A549 (cell line): ENCODE results near the gene CAMTA1. TPM values are rescaled to one million over a fixed set of nuclear protein-coding genes. Genes with fewer than 3 reads are reported as not detected.

Source experiments
- ATAC-seq, 2 experiments: fragments of 200-7000 bp in 1 of 2; fragments of >200 bp in 1 of 2; cut with Nextera tagmentation in 1 of 2; cut with Tn5 transposase in 1 of 2; 3 replicates each; pipeline versions ENCODE4 v1.8.0 to v1.9.1; 2018 to 2020; ENCODE audit warnings: mild to moderate bottlenecking in 1 of 2, moderate library complexity in 1 of 2
- CTCF ChIA-PET: fragments of 300-600 bp; sonication (Branson Sonifier 250); formaldehyde crosslinking; extraction: SDS; loops from one replicate; lab custom pipeline; 2021; ENCODE audit warnings: antibody characterized with exemption, inconsistent platforms; lab: Yijun Ruan, JAX
- POLR2A ChIA-PET: fragments of 350-600 bp; formaldehyde crosslinking; extraction: SDS; loops from one replicate; lab custom pipeline; 2021; ENCODE audit warnings: antibody characterized with exemption, inconsistent platforms; lab: Yijun Ruan, JAX
- DNase-seq, 2 experiments: peaks; one replicate each; pipeline versions ENCODE4 v3.0.0 to v3.0.0-alpha.2; 2011 to 2016; ENCODE audit warnings: low read depth in 1 of 2, low spot score in 1 of 2
- FAIRE-seq: peaks from 2 replicates; lab custom pipeline; 2011; peaks lifted over from hg19 to GRCh38; lab: Jason Lieb, UNC
- H3K27ac ChIP-seq, 2 experiments: fragments of >200 bp; sonication (Bioruptor Twin); formaldehyde crosslinking; 3 replicates each; pipeline ENCODE4 v1.5.1; 2016 to 2017
- H3K4me1 ChIP-seq: fragments of >200 bp; sonication (Bioruptor Twin); formaldehyde crosslinking; 3 replicates; pipeline ENCODE4 v1.6.1; 2016
- H3K4me2 ChIP-seq: fragments of >200 bp; sonication (Bioruptor Twin); formaldehyde crosslinking; 3 replicates; pipeline ENCODE4 v1.6.1; 2016
- H3K4me3 ChIP-seq: fragments of >200 bp; sonication (Bioruptor Twin); formaldehyde crosslinking; 3 replicates; pipeline ENCODE4 v1.5.1; 2016
- H3K9me3 ChIP-seq: fragments of >200 bp; sonication (Bioruptor Twin); formaldehyde crosslinking; 3 replicates; pipeline ENCODE4 v1.6.1; 2016
- BCL3 ChIP-seq: fragments of >200 bp; sonication (Bioruptor Twin); formaldehyde crosslinking; IDR thresholded peaks from 3 replicates; pipeline ENCODE4 v1.6.1; 2016
- CBX2 ChIP-seq: fragments of 200-600 bp; sonication (generic); IDR thresholded peaks from 2 replicates; pipeline ENCODE4 v1.6.1; 2016; ENCODE audit warnings: low read depth, mild to moderate bottlenecking, borderline replicate concordance
- EHF ChIP-seq: fragments of 250-450 bp; sonication (Bioruptor Pico); IDR thresholded peaks from 2 replicates; pipeline ENCODE4 v1.5.0; 2020; ENCODE audit warnings: mild to moderate bottlenecking
- FOSB ChIP-seq: fragments of 250-450 bp; sonication (Bioruptor Pico); IDR thresholded peaks from 2 replicates; pipeline ENCODE4 v1.5.0; 2020; ENCODE audit warnings: mild to moderate bottlenecking, moderate library complexity
- FOSL2 ChIP-seq, 2 experiments: fragments of 450-650 bp in 1 of 2; fragments of >200 bp in 1 of 2; sonication (Bioruptor Twin) in 1 of 2; formaldehyde crosslinking; IDR thresholded peaks; 2 replicates each; pipeline versions ENCODE4 v1.5.0 to v1.6.1; 2016 to 2020; ENCODE audit warnings: mild to moderate bottlenecking in 1 of 2, moderate library complexity in 1 of 2
- GATA3 ChIP-seq: IDR thresholded peaks from 2 replicates; pipeline ENCODE4 v1.6.1; 2012; ENCODE audit warnings: borderline replicate concordance
- HDAC2 ChIP-seq: fragments of 200-600 bp; sonication (generic); IDR thresholded peaks from 2 replicates; pipeline ENCODE4 v1.6.1; 2016
- HEYL ChIP-seq: fragments of 250-450 bp; sonication (Bioruptor Pico); IDR thresholded peaks from 2 replicates; pipeline ENCODE4 v1.8.0; 2021; ENCODE audit warnings: mild to moderate bottlenecking, moderate library complexity
- HOXB13 ChIP-seq: fragments of 250-450 bp; sonication (Bioruptor Pico); IDR thresholded peaks from 2 replicates; pipeline ENCODE4 v1.5.0; 2020; ENCODE audit warnings: low read depth, mild to moderate bottlenecking, moderate library complexity
- JUNB ChIP-seq: fragments of >200 bp; sonication (Bioruptor Twin); formaldehyde crosslinking; IDR thresholded peaks from 2 replicates; pipeline ENCODE4 v1.6.1; 2016
- NR3C1 ChIP-seq: fragments of >200 bp; sonication (Bioruptor Twin); formaldehyde crosslinking; IDR thresholded peaks from 3 replicates; pipeline ENCODE4 v1.6.1; 2017
- PHF8 ChIP-seq: fragments of 200-600 bp; sonication (generic); IDR thresholded peaks from 2 replicates; pipeline ENCODE4 v1.6.1; 2016; ENCODE audit warnings: low read depth, mild to moderate bottlenecking, antibody characterized with exemption, moderate library complexity, borderline replicate concordance
- POLR2A ChIP-seq: IDR thresholded peaks from 2 replicates; pipeline ENCODE4 v1.6.1; 2012; ENCODE audit warnings: mild to moderate bottlenecking, low read length
- RARB ChIP-seq: fragments of 250-450 bp; sonication (Bioruptor Pico); IDR thresholded peaks from 2 replicates; pipeline ENCODE4 v1.8.0; 2021; ENCODE audit warnings: mild to moderate bottlenecking, moderate library complexity
- REST ChIP-seq: fragments of 200-600 bp; sonication (generic); IDR thresholded peaks from 2 replicates; pipeline ENCODE4 v1.6.1; 2016; ENCODE audit warnings: antibody characterized with exemption, mild to moderate bottlenecking, moderate library complexity
- SMC3 ChIP-seq: fragments of >200 bp; sonication (Bioruptor Twin); formaldehyde crosslinking; IDR thresholded peaks from 3 replicates; pipeline ENCODE4 v1.6.1; 2018; ENCODE audit warnings: inconsistent platforms
- TP53 ChIP-seq: fragments of 250-450 bp; sonication (Bioruptor Pico); IDR thresholded peaks from 2 replicates; pipeline ENCODE4 v1.5.0; 2021; ENCODE audit warnings: mild to moderate bottlenecking, moderate library complexity
- ZSCAN20 ChIP-seq: fragments of 250-450 bp; sonication (Bioruptor Pico); IDR thresholded peaks from 2 replicates; pipeline ENCODE4 v1.8.0; 2022; ENCODE audit warnings: mild to moderate bottlenecking, moderate library complexity
- WGBS: methylation state at CpG from one replicate; pipeline ENCODE4 v1.1.6; 2017; ENCODE audit errors: missing lambda C conversion rate; 5-methylcytosine and 5-hydroxymethylcytosine counted together
- polyA plus RNA-seq, 4 experiments: library from polyadenylated mRNA; depleted of rRNA in 3 of 4; stranded (reverse); fragments of >200 nt; fragmentation: RNase III in 1 of 4; extraction: RNeasy Plus Mini Kit Qiagen cat#74134 plus additional on column Dnase treatment in 1 of 4; gene quantifications; 2 replicates in 3 of 4; 3 replicates in 1 of 4; pipeline ENCODE4 v1.2.3, GENCODE V29; 2011 to 2017
- TF ChIP-seq, protein P1 (sequence below): fragments of >200 bp; sonication (Bioruptor Twin); formaldehyde crosslinking; IDR thresholded peaks from 2 replicates; pipeline ENCODE4 v1.6.1; 2016
- TF ChIP-seq, protein P2 (sequence below): fragments of 450-650 bp; IDR thresholded peaks from 2 replicates; pipeline ENCODE4 v1.6.1; 2014; ENCODE audit warnings: antibody characterized with exemption

The CAMTA1 gene
- polyA plus RNA-seq, 2 of the 4 experiments (the other 2 are of a cell fraction), result 58.8 to 75.0 TPM

DNA sequence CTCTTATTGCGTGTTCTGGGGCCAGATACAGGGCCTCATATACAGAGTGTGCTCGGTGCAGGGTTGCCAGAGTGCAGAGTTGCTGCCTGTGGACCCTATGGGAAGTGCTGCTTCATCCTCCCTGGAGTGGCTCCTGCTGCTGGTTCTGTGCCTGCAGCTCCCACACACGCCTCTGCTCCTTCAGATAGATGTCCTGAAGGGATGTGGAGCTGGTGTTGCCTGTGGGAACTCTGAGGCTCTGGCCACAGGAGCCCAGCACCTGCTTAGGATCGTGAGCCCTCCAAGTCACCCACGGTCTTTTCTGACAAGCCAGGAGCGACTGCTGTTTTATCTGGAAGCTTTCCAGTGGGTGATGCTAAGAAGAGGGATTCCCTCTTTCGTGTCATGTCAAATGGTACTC is 120.5 kb downstream of the CAMTA1 start:
- no peak for FAIRE-seq

GRCh38 chr1:6906783-6907182 is 121.5 kb downstream of the CAMTA1 start:
- ATAC-seq (no peak), DNase-seq (no peak), FAIRE-seq (no peak)
- Histone ChIP-seq H3K9me3 (no peaks in the 10 kb centered on the region), H3K4me1 (no peaks in the 10 kb centered on the region), H3K27ac (no peak overlapping the region), H3K4me2 (no peak overlapping the region), H3K4me3 (no peak overlapping the region)
- 82% methylated on average over 7 of the region's 7 CpGs for WGBS
- TF ChIP-seq JUNB (no peak), ZSCAN20 (CRISPR knock-in tag) (no peak), NR3C1 (no peak), CBX2 (no peak), HEYL (CRISPR knock-in tag) (no peak), SMC3 (no peak), HDAC2 (no peak), PHF8 (no peak), BCL3 (no peak)
- TF ChIP-seq, protein P1, sequence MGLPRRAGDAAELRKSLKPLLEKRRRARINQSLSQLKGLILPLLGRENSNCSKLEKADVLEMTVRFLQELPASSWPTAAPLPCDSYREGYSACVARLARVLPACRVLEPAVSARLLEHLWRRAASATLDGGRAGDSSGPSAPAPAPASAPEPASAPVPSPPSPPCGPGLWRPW, result no peak
- ChIA-PET CTCF (no interaction called here), POLR2A (no interaction called here)

More for the DNA sequence above, 120.5 kb downstream of the CAMTA1 start:
- ChIA-PET POLR2A (no interaction called here), CTCF (interaction anchor here (0.6 to 1.5 kb wide), 3 partner anchors 8 to 165 kb away, joined by 3 read pairs; no protein-coding TSS in a partner anchor)
- Histone ChIP-seq H3K9me3 (no peaks in the 10 kb centered on the region), H3K4me1 (no peaks in the 10 kb centered on the region), H3K4me3 (no peak overlapping the region), H3K27ac (no peak overlapping the region), H3K4me2 (no peak overlapping the region)
- DNase-seq, result no peak
- TF ChIP-seq HOXB13 (CRISPR knock-in tag) (no peak), GATA3 (no peak), RARB (no peak), POLR2A (no peak), EHF (CRISPR knock-in tag) (no peak), REST (no peak), NR3C1 (no peak), JUNB (no peak), FOSL2 (IDR thresholded peaks at IDR 0.05) (no peak), FOSL2 (CRISPR knock-in tag; IDR thresholded peaks at IDR 0.05) (no peak), TP53 (CRISPR knock-in tag) (no peak), FOSB (no peak)
- TF ChIP-seq, protein P2, sequence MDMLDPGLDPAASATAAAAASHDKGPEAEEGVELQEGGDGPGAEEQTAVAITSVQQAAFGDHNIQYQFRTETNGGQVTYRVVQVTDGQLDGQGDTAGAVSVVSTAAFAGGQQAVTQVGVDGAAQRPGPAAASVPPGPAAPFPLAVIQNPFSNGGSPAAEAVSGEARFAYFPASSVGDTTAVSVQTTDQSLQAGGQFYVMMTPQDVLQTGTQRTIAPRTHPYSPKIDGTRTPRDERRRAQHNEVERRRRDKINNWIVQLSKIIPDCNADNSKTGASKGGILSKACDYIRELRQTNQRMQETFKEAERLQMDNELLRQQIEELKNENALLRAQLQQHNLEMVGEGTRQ, result no peak
- TF ChIP-seq, protein P1, result no peak
- ATAC-seq, result no peak
- 81% methylated on average over 7 of the region's 7 CpGs for WGBS
